HepG2 (cell line): ENCODE measurements around the gene GPATCH4. TPM values are rescaled to one million over a fixed set of nuclear protein-coding genes. Genes with fewer than 3 reads are reported as not detected.

Source experiments
- ATAC-seq: fragments of 200-7000 bp; cut with Tn5 transposase; 3 replicates; pipeline ENCODE4 v1.9.1; 2020; ENCODE audit warnings: mild to moderate bottlenecking, moderate library complexity
- BruUV-seq: library from RNA; stranded (reverse); fragments of 400-500 nt; replicated peaks from 2 replicates; lab custom pipeline; 2021; lab: Mats Ljungman, UMichigan
- CTCF ChIA-PET: fragments of 300-600 bp; formaldehyde crosslinking; extraction: SDS; loops from one replicate; lab custom pipeline; 2021; ENCODE audit warnings: low total read pairs, inconsistent platforms, low intra/inter-chr PET ratio; lab: Yijun Ruan, JAX
- POLR2A ChIA-PET: fragments of 350-600 bp; sonication (Branson Sonifier 250); formaldehyde crosslinking; loops from one replicate; lab custom pipeline; 2020; ENCODE audit warnings: antibody characterized with exemption, inconsistent platforms; lab: Yijun Ruan, JAX
- DNase-seq: peaks from one replicate; pipeline ENCODE4 v3.0.0-alpha.2; 2015; ENCODE audit warnings: low spot score
- FAIRE-seq: peaks from 3 replicates; lab custom pipeline; 2011; peaks lifted over from hg19 to GRCh38; lab: Jason Lieb, UNC
- H2AFZ ChIP-seq: one replicate; pipeline ENCODE4 v1.6.1; 2011; ENCODE audit warnings: low read length, inconsistent platforms
- H3K27ac ChIP-seq: fragments of 300-600 bp; 3 replicates; pipeline ENCODE4 v1.8.0; 2011; ENCODE audit warnings: mixed run types, mild to moderate bottlenecking, mixed read lengths, low read length, inconsistent platforms; ENCODE audit not compliant: insufficient read depth; ENCODE audit errors: extremely low read length
- H3K27me3 ChIP-seq, 2 experiments: fragments of 200-600 bp in 1 of 2; 2 replicates in 1 of 2; 3 replicates in 1 of 2; pipeline versions ENCODE4 v1.6.0 to v1.8.0; 2011; ENCODE audit warnings: low read length in 2 of 2, mild to moderate bottlenecking in 2 of 2, moderate library complexity in 2 of 2, inconsistent platforms in 1 of 2; ENCODE audit not compliant: insufficient read depth in 2 of 2, control insufficient read depth in 1 of 2
- H3K36me3 ChIP-seq, 2 experiments: fragments of 200-600 bp in 1 of 2; replicated peaks in 1 of 2; 2 replicates in 1 of 2; 3 replicates in 1 of 2; pipeline versions ENCODE4 v1.5.1 to v1.8.0; 2011; ENCODE audit warnings: low read length in 2 of 2, inconsistent platforms in 1 of 2; ENCODE audit not compliant: insufficient read depth in 2 of 2, control insufficient read depth in 1 of 2
- H3K4me1 ChIP-seq: 2 replicates; pipeline ENCODE4 v1.5.1; 2012; ENCODE audit warnings: low read length, inconsistent platforms; ENCODE audit not compliant: insufficient read depth
- H3K4me2 ChIP-seq: 2 replicates; pipeline ENCODE4 v1.6.0; 2011; ENCODE audit warnings: low read depth, low read length, inconsistent platforms
- H3K4me3 ChIP-seq, 3 experiments: fragments of 200-600 bp in 1 of 3; sonication (generic), shearing (Covaris generic) in 1 of 3; replicated peaks in 1 of 3; 2 replicates each; pipeline ENCODE4 v1.5.1; 2011 to 2016; ENCODE audit warnings: low read length in 3 of 3, inconsistent platforms in 2 of 3, low read depth in 2 of 3, mild to moderate bottlenecking in 2 of 3, control low read depth in 1 of 3, mixed read lengths in 1 of 3; ENCODE audit not compliant: insufficient read depth in 1 of 3
- H3K79me2 ChIP-seq: one replicate; pipeline ENCODE4 v1.6.1; 2011; ENCODE audit warnings: low read length, inconsistent platforms; ENCODE audit not compliant: insufficient read depth
- H3K9ac ChIP-seq: 2 replicates; pipeline ENCODE4 v1.6.0; 2011; ENCODE audit warnings: mild to moderate bottlenecking, low read depth, low read length, inconsistent platforms; ENCODE audit not compliant: insufficient read depth
- H3K9me3 ChIP-seq: 2 replicates; pipeline ENCODE4 v1.5.1; 2012; ENCODE audit warnings: mild to moderate bottlenecking, low read length
- H4K20me1 ChIP-seq: 2 replicates; pipeline ENCODE4 v1.6.0; 2011; ENCODE audit warnings: inconsistent platforms, mild to moderate bottlenecking, low read length, moderate library complexity; ENCODE audit not compliant: insufficient read depth
- ATF3 ChIP-seq: sonication (generic); formaldehyde crosslinking; IDR thresholded peaks from 2 replicates; pipeline ENCODE4 v1.4.0; 2020; ENCODE audit warnings: missing genetic modification reagents
- DMAP1 ChIP-seq: IDR thresholded peaks from 2 replicates; pipeline ENCODE4 v1.6.1; 2016
- FOSL1 ChIP-seq: sonication (generic); formaldehyde crosslinking; IDR thresholded peaks from 2 replicates; pipeline ENCODE4 v1.9.0; 2021; ENCODE audit warnings: missing genetic modification reagents, borderline replicate concordance
- KAT2B ChIP-seq: fragments of 150-350 bp; IDR thresholded peaks from 2 replicates; pipeline ENCODE4 v1.6.1; 2014; ENCODE audit warnings: low read depth, low read length, borderline replicate concordance
- MTA3 ChIP-seq: sonication (generic); formaldehyde crosslinking; IDR thresholded peaks from 2 replicates; pipeline ENCODE4 v1.4.0; 2020; ENCODE audit warnings: missing genetic modification reagents
- XRCC5 ChIP-seq: fragments of 200-400 bp; formaldehyde crosslinking; optimal IDR thresholded peaks from 2 replicates; pipeline ENCODE3; 2017; ENCODE audit warnings: mild to moderate bottlenecking, low read length
- ZFP1 ChIP-seq: IDR thresholded peaks from 2 replicates; pipeline ENCODE4 v1.6.1; 2016
- ZMYM2 ChIP-seq: sonication (generic); formaldehyde crosslinking; IDR thresholded peaks from 2 replicates; pipeline ENCODE4 v1.8.0; 2022; ENCODE audit warnings: mild to moderate bottlenecking, missing genetic modification reagents
- ZNF333 ChIP-seq: sonication (generic); formaldehyde crosslinking; IDR thresholded peaks from 2 replicates; pipeline ENCODE4 v1.4.0; 2020; ENCODE audit warnings: mild to moderate bottlenecking, missing genetic modification reagents, borderline replicate concordance
- ZNF768 ChIP-seq: sonication (generic); formaldehyde crosslinking; IDR thresholded peaks from 2 replicates; pipeline ENCODE4 v1.4.0; 2020; ENCODE audit warnings: missing genetic modification reagents
- ZNF800 ChIP-seq: sonication (generic); formaldehyde crosslinking; IDR thresholded peaks from 2 replicates; pipeline ENCODE4 v1.4.0; 2020; ENCODE audit warnings: missing genetic modification reagents
- WGBS: methylation state at CpG from one replicate; pipeline ENCODE4 v1.1.6; 2017; ENCODE audit warnings: low lambda C conversion rate; 5-methylcytosine and 5-hydroxymethylcytosine counted together
- in situ Hi-C: cut with HindIII; loops from 2 replicates; pipeline ENCODE4 v1.10.0; 2017; ENCODE audit warnings: low pct_unique_long_range_greater_than_20kb; ENCODE audit not compliant: extremely low pct_ligation_motif_present
- intact Hi-C: fragments of 100-400 bp; cut with micrococcal nuclease; formaldehyde crosslinking; loops from one replicate; pipeline ENCODE4 v1.10.0; 2022; ENCODE audit not compliant: unreplicated experiment
- polyA plus RNA-seq, 8 experiments: library from polyadenylated mRNA; depleted of rRNA in 3 of 8; stranded (reverse) in 7 of 8; unstranded in 1 of 8; fragments of >200 nt; fragmentation: Illumina TruSeq in 4 of 8; extraction: Trizol in 4 of 8; gene quantifications; 2 replicates each; pipeline versions ENCODE4 v1.2.1 to v1.2.3, GENCODE V29; 2011 to 2016; ENCODE audit warnings: low read depth in 4 of 8, missing spikeins in 1 of 8, mixed read lengths in 1 of 8; ENCODE audit not compliant: insufficient read depth in 1 of 8
- total RNA-seq, 5 experiments: library from RNA; depleted of rRNA; stranded (reverse); fragments of >200 nt; fragmentation: Illumina TruSeq; extraction: Trizol; gene quantifications; 2 replicates each; pipeline ENCODE4 v1.2.3, GENCODE V29; 2016; ENCODE audit warnings: low read depth in 1 of 5
- TF ChIP-seq, protein P1 (sequence below): sonication (generic); formaldehyde crosslinking; IDR thresholded peaks from 2 replicates; pipeline ENCODE4 v1.4.0; 2020; ENCODE audit warnings: missing genetic modification reagents
- TF ChIP-seq, protein P2 (sequence below): sonication (generic); formaldehyde crosslinking; IDR thresholded peaks from 2 replicates; pipeline ENCODE4 v1.8.0; 2022; ENCODE audit warnings: low read depth, missing genetic modification reagents
- TF ChIP-seq, protein P3 (sequence below): sonication (generic); formaldehyde crosslinking; IDR thresholded peaks from 2 replicates; pipeline ENCODE4 v1.5.1; 2020; ENCODE audit warnings: missing genetic modification reagents, mild to moderate bottlenecking, borderline replicate concordance

GPATCH4 gene
- total and polyA plus RNA-seq, 2 of the 13 experiments (the other 11 are each of a cell fraction or from before 2014, with no cell fraction given), result 19.2 to 37.9 TPM

GRCh38 chr1:156554971-156555370, 46.3 kb downstream of the GPATCH4 start:
- Histone ChIP-seq H3K27me3 (no peaks in the 10 kb centered on the region), H3K36me3 (peaks cover 13 to 36% of the 10 kb centered on the region in 2 experiments; a peak in 4 of 5 replicates), H3K9me3 (no peaks in the 10 kb centered on the region), H2AFZ (no peak overlapping the region), H3K4me3 (no peak overlapping the region), H3K4me2 (no peak overlapping the region), H3K9ac (no peak overlapping the region), H4K20me1 (no peaks in the 10 kb centered on the region), H3K4me1 (peaks cover 15% of the 10 kb centered on the region), H3K27ac (no peak overlapping the region), H3K79me2 (no peaks in the 10 kb centered on the region)
- ChIA-PET CTCF (no interaction called here), POLR2A (no interaction called here)
- no peak for ATAC-seq
- FAIRE-seq, result no peak
- DNase-seq, result no peak
- intact Hi-C loops (no loop called here), in situ Hi-C loops (no loop called here)
- TF ChIP-seq ZNF333 (CRISPR knock-in tag) (no peak), FOSL1 (no peak), ZNF800 (CRISPR knock-in tag) (no peak), ZFP1 (CRISPR knock-in tag) (no peak), KAT2B (no peak), ZMYM2 (CRISPR knock-in tag) (no peak), MTA3 (no peak), ZNF768 (CRISPR knock-in tag) (no peak), DMAP1 (CRISPR knock-in tag) (no peak), XRCC5 (no peak), ATF3 (CRISPR knock-in tag) (no peak)
- TF ChIP-seq, protein P1, sequence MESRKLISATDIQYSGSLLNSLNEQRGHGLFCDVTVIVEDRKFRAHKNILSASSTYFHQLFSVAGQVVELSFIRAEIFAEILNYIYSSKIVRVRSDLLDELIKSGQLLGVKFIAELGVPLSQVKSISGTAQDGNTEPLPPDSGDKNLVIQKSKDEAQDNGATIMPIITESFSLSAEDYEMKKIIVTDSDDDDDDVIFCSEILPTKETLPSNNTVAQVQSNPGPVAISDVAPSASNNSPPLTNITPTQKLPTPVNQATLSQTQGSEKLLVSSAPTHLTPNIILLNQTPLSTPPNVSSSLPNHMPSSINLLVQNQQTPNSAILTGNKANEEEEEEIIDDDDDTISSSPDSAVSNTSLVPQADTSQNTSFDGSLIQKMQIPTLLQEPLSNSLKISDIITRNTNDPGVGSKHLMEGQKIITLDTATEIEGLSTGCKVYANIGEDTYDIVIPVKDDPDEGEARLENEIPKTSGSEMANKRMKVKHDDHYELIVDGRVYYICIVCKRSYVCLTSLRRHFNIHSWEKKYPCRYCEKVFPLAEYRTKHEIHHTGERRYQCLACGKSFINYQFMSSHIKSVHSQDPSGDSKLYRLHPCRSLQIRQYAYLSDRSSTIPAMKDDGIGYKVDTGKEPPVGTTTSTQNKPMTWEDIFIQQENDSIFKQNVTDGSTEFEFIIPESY (CRISPR knock-in tag), result no peak
- TF ChIP-seq, protein P2, sequence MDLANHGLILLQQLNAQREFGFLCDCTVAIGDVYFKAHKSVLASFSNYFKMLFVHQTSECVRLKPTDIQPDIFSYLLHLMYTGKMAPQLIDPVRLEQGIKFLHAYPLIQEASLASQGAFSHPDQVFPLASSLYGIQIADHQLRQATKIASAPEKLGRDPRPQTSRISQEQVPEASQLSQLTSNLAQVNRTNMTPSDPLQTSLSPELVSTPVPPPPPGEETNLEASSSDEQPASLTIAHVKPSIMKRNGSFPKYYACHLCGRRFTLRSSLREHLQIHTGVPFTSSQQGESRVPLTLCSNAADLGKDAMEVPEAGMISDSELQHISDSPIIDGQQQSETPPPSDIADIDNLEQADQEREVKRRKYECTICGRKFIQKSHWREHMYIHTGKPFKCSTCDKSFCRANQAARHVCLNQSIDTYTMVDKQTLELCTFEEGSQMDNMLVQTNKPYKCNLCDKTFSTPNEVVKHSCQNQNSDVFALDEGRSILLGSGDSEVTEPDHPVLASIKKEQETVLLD (CRISPR knock-in tag), result no peak
- TF ChIP-seq, protein P3, sequence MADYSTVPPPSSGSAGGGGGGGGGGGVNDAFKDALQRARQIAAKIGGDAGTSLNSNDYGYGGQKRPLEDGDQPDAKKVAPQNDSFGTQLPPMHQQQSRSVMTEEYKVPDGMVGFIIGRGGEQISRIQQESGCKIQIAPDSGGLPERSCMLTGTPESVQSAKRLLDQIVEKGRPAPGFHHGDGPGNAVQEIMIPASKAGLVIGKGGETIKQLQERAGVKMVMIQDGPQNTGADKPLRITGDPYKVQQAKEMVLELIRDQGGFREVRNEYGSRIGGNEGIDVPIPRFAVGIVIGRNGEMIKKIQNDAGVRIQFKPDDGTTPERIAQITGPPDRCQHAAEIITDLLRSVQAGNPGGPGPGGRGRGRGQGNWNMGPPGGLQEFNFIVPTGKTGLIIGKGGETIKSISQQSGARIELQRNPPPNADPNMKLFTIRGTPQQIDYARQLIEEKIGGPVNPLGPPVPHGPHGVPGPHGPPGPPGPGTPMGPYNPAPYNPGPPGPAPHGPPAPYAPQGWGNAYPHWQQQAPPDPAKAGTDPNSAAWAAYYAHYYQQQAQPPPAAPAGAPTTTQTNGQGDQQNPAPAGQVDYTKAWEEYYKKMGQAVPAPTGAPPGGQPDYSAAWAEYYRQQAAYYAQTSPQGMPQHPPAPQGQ (CRISPR knock-in tag), result no peak
- WGBS, result 85% methylated on average over 8 of the region's 8 CpGs
- no TSS peak for BruUV-seq
